ENCODE data around the gene IER3IP1. TPM values are rescaled to one million over a fixed set of nuclear protein-coding genes. Genes with fewer than 3 reads are reported as not detected.

The IER3IP1 gene
- total and polyA plus RNA-seq, 2 of the 13 experiments (the other 11 are each of a cell fraction or from before 2014, with no cell fraction given): 18.7 to 26.1 TPM

GRCh38 chr18:47150029-47150823 lies 25.9 kb downstream of the IER3IP1 start, which contains the start of gene HDHD2 (continued):
- TF ChIP-seq, protein P1, sequence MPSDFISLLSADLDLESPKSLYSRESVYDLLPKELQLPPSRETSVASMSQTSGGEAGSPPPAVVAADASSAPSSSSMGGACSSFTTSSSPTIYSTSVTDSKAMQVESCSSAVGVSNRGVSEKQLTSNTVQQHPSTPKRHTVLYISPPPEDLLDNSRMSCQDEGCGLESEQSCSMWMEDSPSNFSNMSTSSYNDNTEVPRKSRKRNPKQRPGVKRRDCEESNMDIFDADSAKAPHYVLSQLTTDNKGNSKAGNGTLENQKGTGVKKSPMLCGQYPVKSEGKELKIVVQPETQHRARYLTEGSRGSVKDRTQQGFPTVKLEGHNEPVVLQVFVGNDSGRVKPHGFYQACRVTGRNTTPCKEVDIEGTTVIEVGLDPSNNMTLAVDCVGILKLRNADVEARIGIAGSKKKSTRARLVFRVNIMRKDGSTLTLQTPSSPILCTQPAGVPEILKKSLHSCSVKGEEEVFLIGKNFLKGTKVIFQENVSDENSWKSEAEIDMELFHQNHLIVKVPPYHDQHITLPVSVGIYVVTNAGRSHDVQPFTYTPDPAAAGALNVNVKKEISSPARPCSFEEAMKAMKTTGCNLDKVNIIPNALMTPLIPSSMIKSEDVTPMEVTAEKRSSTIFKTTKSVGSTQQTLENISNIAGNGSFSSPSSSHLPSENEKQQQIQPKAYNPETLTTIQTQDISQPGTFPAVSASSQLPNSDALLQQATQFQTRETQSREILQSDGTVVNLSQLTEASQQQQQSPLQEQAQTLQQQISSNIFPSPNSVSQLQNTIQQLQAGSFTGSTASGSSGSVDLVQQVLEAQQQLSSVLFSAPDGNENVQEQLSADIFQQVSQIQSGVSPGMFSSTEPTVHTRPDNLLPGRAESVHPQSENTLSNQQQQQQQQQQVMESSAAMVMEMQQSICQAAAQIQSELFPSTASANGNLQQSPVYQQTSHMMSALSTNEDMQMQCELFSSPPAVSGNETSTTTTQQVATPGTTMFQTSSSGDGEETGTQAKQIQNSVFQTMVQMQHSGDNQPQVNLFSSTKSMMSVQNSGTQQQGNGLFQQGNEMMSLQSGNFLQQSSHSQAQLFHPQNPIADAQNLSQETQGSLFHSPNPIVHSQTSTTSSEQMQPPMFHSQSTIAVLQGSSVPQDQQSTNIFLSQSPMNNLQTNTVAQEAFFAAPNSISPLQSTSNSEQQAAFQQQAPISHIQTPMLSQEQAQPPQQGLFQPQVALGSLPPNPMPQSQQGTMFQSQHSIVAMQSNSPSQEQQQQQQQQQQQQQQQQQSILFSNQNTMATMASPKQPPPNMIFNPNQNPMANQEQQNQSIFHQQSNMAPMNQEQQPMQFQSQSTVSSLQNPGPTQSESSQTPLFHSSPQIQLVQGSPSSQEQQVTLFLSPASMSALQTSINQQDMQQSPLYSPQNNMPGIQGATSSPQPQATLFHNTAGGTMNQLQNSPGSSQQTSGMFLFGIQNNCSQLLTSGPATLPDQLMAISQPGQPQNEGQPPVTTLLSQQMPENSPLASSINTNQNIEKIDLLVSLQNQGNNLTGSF (CRISPR knock-in tag; IDR thresholded peaks at IDR 0.05): no peak
- TF ChIP-seq, protein P2, sequence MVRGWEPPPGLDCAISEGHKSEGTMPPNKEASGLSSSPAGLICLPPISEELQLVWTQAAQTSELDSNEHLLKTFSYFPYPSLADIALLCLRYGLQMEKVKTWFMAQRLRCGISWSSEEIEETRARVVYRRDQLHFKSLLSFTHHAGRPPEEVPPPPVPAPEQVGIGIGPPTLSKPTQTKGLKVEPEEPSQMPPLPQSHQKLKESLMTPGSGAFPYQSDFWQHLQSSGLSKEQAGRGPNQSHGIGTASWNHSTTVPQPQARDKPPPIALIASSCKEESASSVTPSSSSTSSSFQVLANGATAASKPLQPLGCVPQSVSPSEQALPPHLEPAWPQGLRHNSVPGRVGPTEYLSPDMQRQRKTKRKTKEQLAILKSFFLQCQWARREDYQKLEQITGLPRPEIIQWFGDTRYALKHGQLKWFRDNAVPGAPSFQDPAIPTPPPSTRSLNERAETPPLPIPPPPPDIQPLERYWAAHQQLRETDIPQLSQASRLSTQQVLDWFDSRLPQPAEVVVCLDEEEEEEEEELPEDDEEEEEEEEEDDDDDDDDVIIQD (CRISPR knock-in tag; IDR thresholded peaks at IDR 0.05; ENCODE audit: low read depth): peak; percentile 12; the same call in 1 of the 2 replicates
- TF ChIP-seq ZNF772 (CRISPR knock-in tag; IDR thresholded peaks at IDR 0.05) (peak; percentile 68), ZBTB46 (CRISPR knock-in tag; IDR thresholded peaks at IDR 0.05; ENCODE audit: borderline replicate concordance) (no peak), ZIK1 (CRISPR knock-in tag; IDR thresholded peaks at IDR 0.05; ENCODE audit: borderline replicate concordance, low read depth) (peak; percentile 71; the same call in 1 of the 2 replicates), KLF11 (CRISPR knock-in tag; IDR thresholded peaks at IDR 0.05) (no peak), TCF7 (IDR thresholded peaks at IDR 0.05; ENCODE audit: low read depth) (no peak), ZNF850 (CRISPR knock-in tag; conservative IDR thresholded peaks at IDR 0.05) (0 out of 2 replicates have a peak, but pooled peaks have one; percentile 68), ATF7 (IDR thresholded peaks at IDR 0.05) (no peak), ATF7 (CRISPR knock-in tag; IDR thresholded peaks at IDR 0.05) (no peak), ZSCAN30 (CRISPR knock-in tag; IDR thresholded peaks at IDR 0.05) (0 out of 2 replicates have a peak, but pooled peaks have one; percentile 58), ZNF430 (CRISPR knock-in tag; IDR thresholded peaks at IDR 0.05) (peak; percentile 45; the same call in 1 of the 2 replicates), ZNF704 (CRISPR knock-in tag; IDR thresholded peaks at IDR 0.05; ENCODE audit: borderline replicate concordance) (no peak)
- TF ChIP-seq, protein P3, sequence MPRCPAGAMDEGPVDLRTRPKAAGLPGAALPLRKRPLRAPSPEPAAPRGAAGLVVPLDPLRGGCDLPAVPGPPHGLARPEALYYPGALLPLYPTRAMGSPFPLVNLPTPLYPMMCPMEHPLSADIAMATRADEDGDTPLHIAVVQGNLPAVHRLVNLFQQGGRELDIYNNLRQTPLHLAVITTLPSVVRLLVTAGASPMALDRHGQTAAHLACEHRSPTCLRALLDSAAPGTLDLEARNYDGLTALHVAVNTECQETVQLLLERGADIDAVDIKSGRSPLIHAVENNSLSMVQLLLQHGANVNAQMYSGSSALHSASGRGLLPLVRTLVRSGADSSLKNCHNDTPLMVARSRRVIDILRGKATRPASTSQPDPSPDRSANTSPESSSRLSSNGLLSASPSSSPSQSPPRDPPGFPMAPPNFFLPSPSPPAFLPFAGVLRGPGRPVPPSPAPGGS (CRISPR knock-in tag; IDR thresholded peaks at IDR 0.05): peak; percentile 61
- TF ChIP-seq, protein P4, sequence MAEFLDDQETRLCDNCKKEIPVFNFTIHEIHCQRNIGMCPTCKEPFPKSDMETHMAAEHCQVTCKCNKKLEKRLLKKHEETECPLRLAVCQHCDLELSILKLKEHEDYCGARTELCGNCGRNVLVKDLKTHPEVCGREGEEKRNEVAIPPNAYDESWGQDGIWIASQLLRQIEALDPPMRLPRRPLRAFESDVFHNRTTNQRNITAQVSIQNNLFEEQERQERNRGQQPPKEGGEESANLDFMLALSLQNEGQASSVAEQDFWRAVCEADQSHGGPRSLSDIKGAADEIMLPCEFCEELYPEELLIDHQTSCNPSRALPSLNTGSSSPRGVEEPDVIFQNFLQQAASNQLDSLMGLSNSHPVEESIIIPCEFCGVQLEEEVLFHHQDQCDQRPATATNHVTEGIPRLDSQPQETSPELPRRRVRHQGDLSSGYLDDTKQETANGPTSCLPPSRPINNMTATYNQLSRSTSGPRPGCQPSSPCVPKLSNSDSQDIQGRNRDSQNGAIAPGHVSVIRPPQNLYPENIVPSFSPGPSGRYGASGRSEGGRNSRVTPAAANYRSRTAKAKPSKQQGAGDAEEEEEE (CRISPR knock-in tag; IDR thresholded peaks at IDR 0.05; ENCODE audit: borderline replicate concordance): 0 out of 2 replicates have a peak, but pooled peaks have one; percentile 34
